ENCODE results near the gene C3orf70.

C3orf70 gene

GRCh38 chr3:185151101-185151963, 1.5 kb downstream of the C3orf70 start:
- Histone ChIP-seq H3K4me1 (ENCODE audit: control insufficient read depth, insufficient read depth, low read length, unreplicated experiment) (no peaks in the 10 kb centered on the region), H3K27me3 (ENCODE audit: insufficient read depth, low read length) (peaks cover 91% of the 10 kb centered on the region), H3K36me3 (ENCODE audit: insufficient read depth, low read length) (no peaks in the 10 kb centered on the region), H3K79me2 (ENCODE audit: control insufficient read depth, insufficient read depth, low read length, unreplicated experiment) (no peaks in the 10 kb centered on the region), H3K27ac (ENCODE audit: low read depth, low read length) (no peak overlapping the region), H2AFZ (ENCODE audit: low read length, unreplicated experiment) (no peak overlapping the region), H3K4me3 (ENCODE audit: low read depth, low read length) (peak overlapping the region; percentile 78)

DNA sequence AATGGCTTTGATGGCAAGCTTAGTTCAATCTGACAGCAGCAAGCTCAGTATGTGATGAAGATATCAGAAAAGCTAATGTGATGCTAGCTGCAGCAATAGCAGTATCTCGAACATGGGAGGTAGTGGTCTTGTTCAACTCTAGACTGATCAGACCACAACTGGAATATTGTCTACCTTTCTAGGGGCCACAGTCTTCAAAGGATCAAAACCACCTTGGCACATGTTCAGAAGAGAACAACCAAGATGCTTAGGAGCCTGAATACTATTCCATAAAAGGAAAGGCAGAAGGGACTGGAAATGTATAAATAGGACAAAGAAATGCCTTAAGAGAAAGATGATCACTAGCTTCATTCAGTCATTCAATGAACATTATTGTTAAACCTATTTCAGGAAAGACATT, 2.3 kb downstream of the C3orf70 start:
- Histone ChIP-seq H3K27ac (ENCODE audit: low read depth, low read length) (no peak overlapping the region), H3K79me2 (ENCODE audit: control insufficient read depth, insufficient read depth, low read length, unreplicated experiment) (no peaks in the 10 kb centered on the region), H3K27me3 (ENCODE audit: insufficient read depth, low read length) (peaks cover 90% of the 10 kb centered on the region), H3K36me3 (ENCODE audit: insufficient read depth, low read length) (no peaks in the 10 kb centered on the region), H3K4me3 (ENCODE audit: low read depth, low read length) (no peak overlapping the region), H3K4me1 (ENCODE audit: control insufficient read depth, insufficient read depth, low read length, unreplicated experiment) (no peaks in the 10 kb centered on the region), H2AFZ (ENCODE audit: low read length, unreplicated experiment) (no peak overlapping the region)

DNA sequence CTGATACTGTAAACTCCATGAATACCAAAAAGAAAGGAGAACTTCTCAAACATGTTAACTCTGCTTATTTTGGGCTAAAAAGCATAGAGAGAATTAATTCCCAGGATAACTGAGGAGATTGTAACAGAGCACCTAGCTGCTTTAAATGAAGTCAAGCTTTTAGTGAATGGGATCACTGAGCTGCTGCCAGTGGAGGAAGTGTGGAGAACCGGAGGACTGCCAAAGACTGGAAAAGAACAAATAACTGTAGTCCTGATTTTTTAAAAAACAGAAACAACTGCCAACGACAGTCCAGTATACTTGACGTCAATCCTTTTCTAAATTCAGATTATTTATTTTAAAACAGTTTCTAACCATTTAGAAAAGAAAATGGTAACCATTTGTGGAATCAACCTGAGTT, 3.3 kb downstream of the C3orf70 start:
- H3K79me2 ChIP-seq (ENCODE audit: control insufficient read depth, insufficient read depth, low read length, unreplicated experiment) = no peaks in the 10 kb centered on the region
- no peak overlapping the region for H3K4me3 ChIP-seq (ENCODE audit: low read depth, low read length)
- H3K4me1 ChIP-seq (ENCODE audit: control insufficient read depth, insufficient read depth, low read length, unreplicated experiment) = no peaks in the 10 kb centered on the region
- H3K27me3 ChIP-seq (ENCODE audit: insufficient read depth, low read length) = peaks cover 81% of the 10 kb centered on the region
- no peaks in the 10 kb centered on the region for H3K36me3 ChIP-seq (ENCODE audit: insufficient read depth, low read length)
- H2AFZ ChIP-seq (ENCODE audit: low read length, unreplicated experiment) = no peak overlapping the region
- H3K27ac ChIP-seq (ENCODE audit: low read depth, low read length) = no peak overlapping the region

GRCh38 chr3:185145511-185145910, 7.3 kb downstream of the C3orf70 start:
- Histone ChIP-seq H3K27ac (ENCODE audit: low read depth, low read length) (no peak overlapping the region), H2AFZ (ENCODE audit: low read length, unreplicated experiment) (no peak overlapping the region), H3K4me3 (ENCODE audit: low read depth, low read length) (no peak overlapping the region), H3K36me3 (ENCODE audit: insufficient read depth, low read length) (no peaks in the 10 kb centered on the region), H3K27me3 (ENCODE audit: insufficient read depth, low read length) (peaks cover 42% of the 10 kb centered on the region), H3K79me2 (ENCODE audit: control insufficient read depth, insufficient read depth, low read length, unreplicated experiment) (no peaks in the 10 kb centered on the region), H3K4me1 (ENCODE audit: control insufficient read depth, insufficient read depth, low read length, unreplicated experiment) (no peaks in the 10 kb centered on the region)

- no peak overlapping the region for H2AFZ ChIP-seq (ENCODE audit: low read length, unreplicated experiment)
- H3K27ac ChIP-seq (ENCODE audit: low read depth, low read length) = no peak overlapping the region
- H3K4me1 ChIP-seq (ENCODE audit: control insufficient read depth, insufficient read depth, low read length, unreplicated experiment) = no peaks in the 10 kb centered on the region
- no peaks in the 10 kb centered on the region for H3K79me2 ChIP-seq (ENCODE audit: control insufficient read depth, insufficient read depth, low read length, unreplicated experiment)
- H3K36me3 ChIP-seq (ENCODE audit: insufficient read depth, low read length) = no peaks in the 10 kb centered on the region
- peaks cover 35% of the 10 kb centered on the region for H3K27me3 ChIP-seq (ENCODE audit: insufficient read depth, low read length)
- H3K4me3 ChIP-seq (ENCODE audit: low read depth, low read length) = no peak overlapping the region
Observed at GRCh38 chr3:185144784-185145183, 8.1 kb downstream of the C3orf70 start.

- Histone ChIP-seq H3K36me3 (ENCODE audit: insufficient read depth, low read length) (no peaks in the 10 kb centered on the region), H3K27ac (ENCODE audit: low read depth, low read length) (no peak overlapping the region), H3K4me1 (ENCODE audit: control insufficient read depth, insufficient read depth, low read length, unreplicated experiment) (no peaks in the 10 kb centered on the region), H2AFZ (ENCODE audit: low read length, unreplicated experiment) (no peak overlapping the region), H3K27me3 (ENCODE audit: insufficient read depth, low read length) (no peaks in the 10 kb centered on the region), H3K79me2 (ENCODE audit: control insufficient read depth, insufficient read depth, low read length, unreplicated experiment) (no peaks in the 10 kb centered on the region), H3K4me3 (ENCODE audit: low read depth, low read length) (no peak overlapping the region)
Observed at GRCh38 chr3:185137821-185138220, 15.0 kb downstream of the C3orf70 start.

- H2AFZ ChIP-seq (ENCODE audit: low read length, unreplicated experiment) = no peak overlapping the region
- H3K4me1 ChIP-seq (ENCODE audit: control insufficient read depth, insufficient read depth, low read length, unreplicated experiment) = no peaks in the 10 kb centered on the region
- H3K79me2 ChIP-seq (ENCODE audit: control insufficient read depth, insufficient read depth, low read length, unreplicated experiment) = no peaks in the 10 kb centered on the region
- no peak overlapping the region for H3K27ac ChIP-seq (ENCODE audit: low read depth, low read length)
- no peaks in the 10 kb centered on the region for H3K36me3 ChIP-seq (ENCODE audit: insufficient read depth, low read length)
- H3K4me3 ChIP-seq (ENCODE audit: low read depth, low read length) = no peak overlapping the region
- no peaks in the 10 kb centered on the region for H3K27me3 ChIP-seq (ENCODE audit: insufficient read depth, low read length)
Observed at GRCh38 chr3:185134509-185134908, 18.4 kb downstream of the C3orf70 start.

DNA sequence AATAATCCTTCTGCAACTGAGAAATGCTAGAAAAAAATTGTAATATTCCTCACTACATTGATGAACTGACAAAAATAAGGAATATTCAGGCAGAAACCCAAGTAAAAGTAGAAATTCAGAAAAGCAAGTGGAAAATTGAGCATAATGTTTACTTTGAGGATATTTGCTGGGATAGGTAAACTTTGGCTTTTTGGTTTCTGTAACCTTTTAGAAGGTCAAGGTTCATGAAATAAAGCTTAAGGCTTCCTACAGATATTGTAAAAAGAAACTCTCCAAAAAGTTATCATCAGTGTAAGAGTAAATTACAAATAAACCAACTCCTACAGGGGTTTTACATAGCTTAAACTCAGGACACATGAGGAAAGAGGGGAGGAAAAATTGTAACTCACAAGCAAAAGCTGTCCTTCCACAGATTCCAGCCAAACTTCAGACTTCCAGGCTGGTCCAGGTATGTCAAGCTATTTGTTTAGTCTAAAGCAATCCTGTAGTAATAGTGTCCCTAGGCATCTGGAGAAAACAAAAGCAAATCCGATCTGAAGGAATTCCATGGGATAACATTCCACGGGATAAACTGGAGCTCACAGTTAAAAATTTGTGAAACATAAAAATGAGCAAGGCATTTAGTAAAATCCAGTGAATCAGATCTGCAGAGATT, 21.1 kb downstream of the C3orf70 start:
- no peaks in the 10 kb centered on the region for H3K79me2 ChIP-seq (ENCODE audit: control insufficient read depth, insufficient read depth, low read length, unreplicated experiment)
- no peak overlapping the region for H3K27ac ChIP-seq (ENCODE audit: low read depth, low read length)
- no peak overlapping the region for H3K4me3 ChIP-seq (ENCODE audit: low read depth, low read length)
- no peaks in the 10 kb centered on the region for H3K27me3 ChIP-seq (ENCODE audit: insufficient read depth, low read length)
- H3K4me1 ChIP-seq (ENCODE audit: control insufficient read depth, insufficient read depth, low read length, unreplicated experiment) = no peaks in the 10 kb centered on the region
- no peaks in the 10 kb centered on the region for H3K36me3 ChIP-seq (ENCODE audit: insufficient read depth, low read length)
- H2AFZ ChIP-seq (ENCODE audit: low read length, unreplicated experiment) = no peak overlapping the region

GRCh38 chr3:185129083-185129482, 23.8 kb downstream of the C3orf70 start:
- Histone ChIP-seq H3K4me3 (ENCODE audit: low read depth, low read length) (no peak overlapping the region), H3K27me3 (ENCODE audit: insufficient read depth, low read length) (no peaks in the 10 kb centered on the region), H3K27ac (ENCODE audit: low read depth, low read length) (no peak overlapping the region), H3K36me3 (ENCODE audit: insufficient read depth, low read length) (no peaks in the 10 kb centered on the region), H2AFZ (ENCODE audit: low read length, unreplicated experiment) (no peak overlapping the region), H3K79me2 (ENCODE audit: control insufficient read depth, insufficient read depth, low read length, unreplicated experiment) (no peaks in the 10 kb centered on the region), H3K4me1 (ENCODE audit: control insufficient read depth, insufficient read depth, low read length, unreplicated experiment) (no peaks in the 10 kb centered on the region)

GRCh38 chr3:185126201-185126600, 26.7 kb downstream of the C3orf70 start:
- no peaks in the 10 kb centered on the region for H3K27me3 ChIP-seq (ENCODE audit: insufficient read depth, low read length)
- no peak overlapping the region for H2AFZ ChIP-seq (ENCODE audit: low read length, unreplicated experiment)
- no peaks in the 10 kb centered on the region for H3K36me3 ChIP-seq (ENCODE audit: insufficient read depth, low read length)
- H3K27ac ChIP-seq (ENCODE audit: low read depth, low read length) = no peak overlapping the region
- H3K4me3 ChIP-seq (ENCODE audit: low read depth, low read length) = no peak overlapping the region
- no peaks in the 10 kb centered on the region for H3K79me2 ChIP-seq (ENCODE audit: control insufficient read depth, insufficient read depth, low read length, unreplicated experiment)
- no peaks in the 10 kb centered on the region for H3K4me1 ChIP-seq (ENCODE audit: control insufficient read depth, insufficient read depth, low read length, unreplicated experiment)

DNA sequence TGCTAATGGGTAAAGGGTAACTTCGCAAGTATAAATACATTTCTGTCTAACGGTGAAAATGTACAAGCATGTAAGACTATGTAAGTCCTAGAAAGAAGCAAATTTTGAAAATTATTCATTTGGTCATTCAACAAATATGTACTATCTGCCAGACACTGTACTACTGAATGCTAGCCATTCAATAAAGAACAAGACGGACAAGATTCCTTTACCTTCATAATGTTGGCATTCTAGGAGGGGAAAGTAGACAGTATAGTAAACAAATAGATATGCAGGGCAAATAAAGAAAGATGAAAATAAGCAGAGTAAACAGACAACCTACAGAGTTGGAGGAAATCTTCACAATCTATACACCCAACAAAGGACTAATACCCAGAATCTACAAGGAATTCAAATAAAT, 32.7 kb downstream of the C3orf70 start:
- Histone ChIP-seq H3K36me3 (ENCODE audit: insufficient read depth, low read length) (no peaks in the 10 kb centered on the region), H2AFZ (ENCODE audit: low read length, unreplicated experiment) (no peak overlapping the region), H3K79me2 (ENCODE audit: control insufficient read depth, insufficient read depth, low read length, unreplicated experiment) (no peaks in the 10 kb centered on the region), H3K4me3 (ENCODE audit: low read depth, low read length) (no peak overlapping the region), H3K4me1 (ENCODE audit: control insufficient read depth, insufficient read depth, low read length, unreplicated experiment) (no peaks in the 10 kb centered on the region), H3K27ac (ENCODE audit: low read depth, low read length) (no peak overlapping the region), H3K27me3 (ENCODE audit: insufficient read depth, low read length) (peaks cover 8% of the 10 kb centered on the region)
